T-helper 1 cell treated with Interleukin-12 subunit alpha and Interleukin-12 subunit beta and Interleukin-4 antibody, amounts not matched to agents 30 ng/mL and 1 ng/mL, for 36 hours (primary cell): ENCODE data around the gene PIGQ. TPM values are rescaled to one million over a fixed set of nuclear protein-coding genes. Genes with fewer than 3 reads are reported as not detected.

Experiments used
- intact Hi-C: fragments of 100-400 bp; cut with micrococcal nuclease; formaldehyde crosslinking; loops from one replicate; pipeline ENCODE4 v1.15.1; 2024
- total RNA-seq: library from RNA; stranded (reverse); gene quantifications from 2 replicates; pipeline ENCODE4 v1.2.3, GENCODE V29; 2022

PIGQ gene
- total RNA-seq, 1 donor from 2014 or later, result 49.8 TPM

DNA sequence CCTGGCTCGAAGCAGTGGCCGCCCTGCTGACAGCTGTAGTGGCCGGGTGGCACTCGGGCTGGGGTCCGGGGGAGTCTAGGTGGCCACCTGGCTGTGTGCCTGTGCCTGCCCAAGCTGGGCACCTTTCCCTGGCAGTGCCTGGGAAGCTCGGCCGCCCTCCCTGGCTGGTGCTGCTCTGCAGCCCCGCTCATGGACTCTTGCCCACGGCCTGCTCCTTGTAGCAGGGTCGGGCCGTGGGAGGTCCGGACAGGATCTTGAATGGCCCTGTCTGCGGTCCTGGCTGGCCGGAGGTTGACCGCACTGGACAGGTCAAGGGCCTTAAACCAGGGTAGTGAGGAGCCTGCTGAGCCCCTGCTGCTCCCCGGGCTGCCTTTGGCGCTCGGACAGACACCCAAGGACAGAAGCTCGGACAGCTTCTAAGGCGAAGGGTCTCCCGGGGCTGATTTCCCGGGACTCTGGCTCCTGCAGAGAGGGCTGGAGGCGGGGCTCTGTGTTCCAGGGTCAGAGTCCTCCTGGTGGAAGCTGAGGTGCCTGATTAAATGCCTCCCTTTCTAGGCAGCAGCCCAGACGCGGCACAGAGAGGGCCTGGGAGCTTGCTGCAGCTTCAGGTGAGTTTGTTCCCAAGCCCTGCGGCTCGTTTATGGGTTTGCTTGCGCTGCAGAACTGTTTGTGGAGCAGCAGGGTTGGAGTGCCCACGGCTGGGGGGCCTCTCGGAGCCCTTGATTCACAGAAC, 36.2 kb upstream of the PIGQ start:
- intact Hi-C loops, result no loop called here

DNA sequence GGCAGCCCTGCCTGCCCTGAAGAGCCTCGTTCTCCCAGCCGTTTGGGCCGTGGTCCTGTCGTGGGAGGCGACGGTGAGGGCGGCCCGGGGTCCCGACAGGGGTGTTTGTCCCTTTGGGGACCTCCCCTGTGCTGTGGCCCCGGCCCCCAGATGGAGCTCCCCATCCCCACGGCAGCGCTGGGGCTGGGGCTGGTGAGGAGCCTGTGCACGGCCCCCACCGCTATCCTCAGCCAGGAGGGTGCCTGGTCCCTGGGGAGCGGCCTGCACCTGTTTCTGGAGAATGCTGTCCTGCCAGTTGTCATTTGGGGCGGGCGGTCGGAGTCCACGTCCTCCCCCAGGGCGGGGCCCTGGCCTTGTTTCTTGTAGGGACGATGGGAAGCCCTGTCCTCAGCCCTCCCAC, 35.6 kb upstream of the PIGQ start:
- intact Hi-C loops, result no loop called here

GRCh38 chr16:534856-535445, 34.8 kb upstream of the PIGQ start:
- intact Hi-C loops, result no loop called here

DNA sequence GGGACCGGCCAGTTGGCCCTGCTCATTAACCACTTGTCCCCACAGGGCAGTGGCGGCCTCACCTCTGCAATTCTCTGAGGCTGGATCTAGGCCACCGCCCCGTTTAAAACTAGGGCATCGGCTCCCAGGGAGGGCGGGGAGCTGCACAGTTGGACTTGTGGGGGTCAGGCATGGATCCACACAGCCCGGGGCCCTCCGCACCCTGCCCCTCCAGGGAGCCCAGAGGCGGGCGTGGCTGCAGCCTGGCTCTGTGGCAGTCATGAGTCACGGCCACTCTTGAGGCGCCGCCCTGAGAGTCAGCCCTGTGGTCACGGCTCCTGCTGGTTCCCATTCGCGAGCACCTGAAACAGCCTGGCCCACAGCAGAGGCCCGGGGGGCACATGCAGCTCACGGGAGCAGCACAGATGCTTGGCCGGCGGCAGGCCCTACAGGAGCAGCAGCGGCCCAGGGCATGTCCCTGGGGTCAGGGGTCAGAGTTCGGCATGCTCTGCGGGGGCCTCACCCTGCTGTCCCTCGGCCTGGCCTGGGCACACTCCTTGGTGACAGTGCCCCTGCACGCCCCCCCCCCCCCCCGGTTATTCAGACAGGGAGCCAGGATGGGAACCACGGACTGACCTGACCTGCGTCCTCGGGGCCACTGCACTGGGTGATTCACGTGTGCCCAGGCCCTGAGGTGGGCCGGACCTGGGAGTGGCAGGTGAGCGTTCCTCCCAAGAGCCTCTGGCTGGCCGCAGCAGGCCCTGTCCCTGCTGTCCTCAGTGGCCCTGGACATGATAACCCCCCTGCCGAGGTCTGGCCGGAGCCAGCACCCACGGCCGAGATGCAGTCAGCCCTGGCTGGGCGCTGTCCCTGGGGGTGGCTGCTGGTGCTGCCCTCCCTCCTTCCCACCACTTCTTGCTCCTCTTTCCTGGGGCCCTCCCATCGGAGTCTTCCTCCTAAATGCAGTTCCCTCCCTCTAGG, 34.0 kb upstream of the PIGQ start:
- intact Hi-C loops, result no loop called here

GRCh38 chr16:536746-537145, 33.0 kb upstream of the PIGQ start:
- intact Hi-C loops, result no loop called here

DNA sequence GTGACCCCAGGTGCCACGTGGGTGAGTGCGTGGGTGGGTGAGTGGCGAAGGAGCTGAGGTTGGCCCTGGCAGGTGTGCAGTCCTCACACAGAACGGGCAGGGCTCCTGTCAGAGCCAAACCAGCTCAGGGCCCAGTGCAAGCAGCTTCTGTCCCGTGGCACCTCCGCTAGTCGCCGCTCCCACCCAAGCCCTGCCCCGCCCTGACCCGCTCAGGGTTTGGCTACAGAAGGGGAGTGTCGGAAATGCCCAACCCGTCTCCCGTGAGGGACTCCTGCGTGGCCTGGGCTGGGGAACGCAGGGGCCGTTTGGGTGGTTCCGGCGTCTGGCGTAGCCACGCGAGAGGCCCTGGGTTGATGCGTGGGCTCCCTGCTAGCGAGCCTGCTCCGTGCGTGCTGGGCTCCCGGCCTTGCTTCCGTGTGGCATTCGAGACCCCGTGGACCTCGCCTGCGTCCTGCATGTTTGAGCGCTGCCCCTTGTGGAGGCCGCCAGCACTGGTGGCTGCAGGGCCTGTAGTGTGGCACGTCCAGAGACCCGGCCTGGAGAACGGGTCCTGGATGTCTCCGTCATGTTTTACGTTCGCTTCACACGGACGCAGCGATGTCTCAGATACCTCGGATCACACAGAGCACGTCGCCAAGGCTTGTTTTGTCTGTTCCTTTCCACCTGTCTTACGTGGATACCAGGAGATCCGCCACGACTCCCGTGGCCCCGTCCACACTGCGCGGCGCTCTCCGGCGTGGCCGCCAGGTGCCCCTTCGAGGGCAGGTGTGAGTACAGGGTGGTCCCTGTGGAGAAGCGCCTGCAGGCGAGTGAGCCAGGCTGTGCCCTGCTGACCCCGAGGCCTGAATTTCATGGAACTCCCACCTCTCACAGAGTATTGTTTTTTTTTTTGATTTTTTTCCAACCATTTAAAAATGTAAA, 32.1 kb upstream of the PIGQ start:
- intact Hi-C loops, result no loop called here

- intact Hi-C loops, result no loop called here
These were observed 29.8 kb upstream of the PIGQ start for GRCh38 chr16:539901-540530.

- intact Hi-C loops, result no loop called here
These were observed 29.0 kb upstream of the PIGQ start for GRCh38 chr16:540645-541340.

DNA sequence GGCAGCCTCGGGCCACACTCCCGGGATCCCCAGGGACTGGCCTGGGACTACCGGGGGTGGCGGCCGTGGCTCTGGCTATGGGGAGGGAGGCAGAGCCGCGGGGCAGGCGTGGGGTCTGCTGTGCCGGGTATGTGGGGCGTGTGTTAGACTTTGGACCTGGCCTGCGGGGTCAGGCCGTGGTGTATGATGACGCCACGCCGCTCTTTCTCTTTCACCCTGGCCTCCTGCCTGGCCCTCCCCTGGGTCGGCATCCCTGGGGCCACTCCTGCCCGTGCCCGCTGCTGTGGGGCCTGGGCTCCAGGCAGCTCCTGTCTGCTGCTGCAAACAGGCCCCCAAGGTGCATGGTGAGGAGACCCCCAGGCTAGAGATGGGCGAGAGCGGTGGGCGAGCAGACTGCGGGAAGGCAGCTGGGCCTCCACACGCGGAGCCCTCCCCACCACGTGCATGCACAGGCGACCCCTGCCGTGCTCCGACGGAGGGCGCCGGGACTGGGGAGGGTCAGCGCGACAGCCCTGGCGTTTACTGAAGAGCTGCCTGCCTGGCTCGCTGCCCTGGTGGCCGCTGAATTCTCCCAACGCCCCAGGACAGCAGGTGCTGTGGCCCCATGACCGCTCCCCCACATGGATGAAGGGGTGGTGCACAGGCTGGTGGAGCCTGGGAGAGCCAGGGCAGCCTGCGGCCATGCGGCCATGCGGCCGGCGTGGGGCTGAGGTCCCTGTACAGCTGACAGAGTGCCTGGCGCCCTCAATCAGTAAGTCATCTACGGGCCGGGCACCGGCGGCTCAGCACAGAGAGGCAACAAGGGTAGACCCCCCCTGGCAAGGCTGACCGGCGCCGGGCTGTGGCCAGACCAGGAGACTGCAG, 26.2 kb upstream of the PIGQ start:
- intact Hi-C loops, result no loop called here

DNA sequence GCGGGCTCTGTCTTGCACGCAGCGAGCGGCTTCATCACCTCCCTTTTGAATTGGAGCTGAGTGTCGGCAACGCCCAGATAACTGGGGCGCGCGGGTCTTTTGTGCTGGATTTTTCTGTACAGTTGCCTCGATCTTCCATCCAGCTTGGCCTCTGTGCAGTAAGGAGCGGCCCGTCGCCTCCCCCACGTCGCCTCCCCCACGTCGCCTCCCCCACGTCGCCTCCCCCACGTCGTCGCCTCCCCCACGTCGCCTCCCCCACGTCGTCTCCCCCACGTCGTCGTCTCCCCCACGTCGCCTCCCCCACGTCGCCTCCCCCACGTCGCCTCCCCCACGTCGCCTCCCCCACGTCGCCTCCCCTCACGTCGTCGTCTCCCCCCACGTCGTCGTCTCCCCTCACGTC, 25.3 kb upstream of the PIGQ start:
- intact Hi-C loops, result no loop called here

DNA sequence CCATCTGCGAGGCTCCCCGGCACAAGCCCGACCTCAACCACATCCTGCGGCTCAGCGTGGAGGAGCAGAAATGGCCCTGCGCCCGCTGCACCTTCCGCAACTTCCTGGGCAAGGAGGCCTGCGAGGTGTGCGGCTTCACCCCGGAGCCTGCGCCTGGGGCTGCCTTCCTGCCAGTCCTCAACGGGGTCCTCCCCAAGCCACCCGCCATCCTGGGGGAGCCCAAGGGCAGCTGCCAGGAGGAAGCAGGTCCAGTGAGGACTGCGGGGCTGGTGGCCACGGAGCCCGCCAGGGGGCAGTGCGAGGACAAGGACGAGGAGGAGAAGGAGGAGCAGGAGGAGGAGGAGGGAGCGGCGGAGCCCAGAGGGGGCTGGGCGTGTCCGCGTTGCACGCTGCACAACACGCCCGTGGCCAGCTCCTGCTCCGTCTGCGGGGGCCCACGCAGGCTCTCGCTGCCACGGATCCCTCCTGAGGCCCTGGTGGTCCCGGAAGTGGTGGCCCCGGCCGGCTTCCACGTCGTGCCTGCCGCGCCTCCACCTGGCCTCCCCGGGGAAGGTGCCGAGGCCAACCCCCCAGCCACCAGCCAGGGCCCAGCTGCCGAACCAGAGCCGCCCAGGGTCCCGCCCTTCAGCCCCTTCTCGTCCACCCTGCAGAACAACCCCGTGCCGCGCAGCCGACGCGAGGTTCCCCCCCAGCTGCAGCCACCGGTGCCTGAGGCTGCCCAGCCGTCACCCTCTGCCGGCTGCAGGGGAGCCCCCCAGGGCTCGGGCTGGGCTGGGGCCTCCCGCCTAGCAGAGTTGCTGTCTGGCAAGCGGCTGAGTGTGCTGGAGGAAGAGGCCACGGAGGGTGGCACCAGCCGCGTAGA, 22.6 kb upstream of the PIGQ start:
- intact Hi-C loops, result no loop called here

DNA sequence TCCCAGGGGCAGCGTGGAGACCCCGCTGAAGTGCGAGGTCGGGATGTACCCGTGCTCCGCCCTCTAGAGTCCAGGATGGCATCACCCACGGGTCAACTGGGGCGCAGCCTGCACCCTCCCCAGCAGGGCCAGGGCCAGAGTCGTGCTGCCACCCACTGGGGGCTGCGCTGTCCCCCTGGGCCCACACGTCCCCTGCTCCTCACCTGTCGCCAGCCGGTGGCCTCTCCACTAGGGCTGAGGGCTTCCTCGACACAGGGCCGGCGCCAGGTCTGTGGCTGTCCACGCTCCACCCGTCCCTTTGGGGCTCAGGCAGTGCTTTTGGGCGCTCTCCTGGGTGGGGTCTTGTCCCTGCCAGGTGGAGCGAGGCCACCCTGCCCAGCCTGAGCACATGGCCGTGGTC, 21.2 kb upstream of the PIGQ start:
- intact Hi-C loops, result no loop called here

DNA sequence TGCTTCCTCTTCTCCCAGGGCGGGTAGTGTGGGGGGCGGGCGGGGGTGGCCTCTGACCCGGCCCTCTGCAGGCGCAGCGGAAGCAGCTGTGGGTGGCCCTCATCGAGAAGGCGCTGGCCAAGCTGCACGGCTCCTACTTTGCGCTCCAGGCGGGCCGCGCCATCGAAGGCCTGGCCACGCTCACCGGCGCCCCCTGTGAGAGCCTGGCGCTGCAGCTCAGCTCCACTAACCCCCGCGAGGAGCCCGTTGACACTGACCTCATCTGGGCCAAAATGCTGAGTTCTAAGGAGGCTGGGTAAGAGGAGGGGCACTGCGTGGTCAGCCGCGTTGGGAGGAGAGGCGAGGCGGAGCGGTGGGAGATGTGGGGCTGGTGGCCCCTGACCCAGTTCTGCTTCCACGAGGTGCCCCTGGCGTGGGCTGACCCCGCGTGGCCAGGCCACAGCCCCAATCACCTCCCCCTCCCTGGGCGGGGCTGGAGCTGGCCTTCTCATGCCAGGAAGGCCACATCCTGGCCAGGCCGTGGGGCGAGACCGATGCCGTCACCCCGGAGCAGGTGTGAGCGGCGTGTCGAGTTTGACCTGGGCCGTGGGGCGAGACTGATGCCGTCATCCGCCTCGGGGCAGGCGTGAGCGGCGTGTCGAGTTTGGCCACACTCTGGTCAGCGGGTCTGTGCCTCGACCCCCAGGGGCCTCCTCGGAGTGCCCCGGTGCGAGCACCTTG, 20.1 kb upstream of the PIGQ start:
- intact Hi-C loops, result no loop called here

- intact Hi-C loops, result no loop called here
These were observed 18.6 kb upstream of the PIGQ start for GRCh38 chr16:551210-551609.

- intact Hi-C loops, result no loop called here
These were observed 17.6 kb upstream of the PIGQ start for GRCh38 chr16:552171-552570.

DNA sequence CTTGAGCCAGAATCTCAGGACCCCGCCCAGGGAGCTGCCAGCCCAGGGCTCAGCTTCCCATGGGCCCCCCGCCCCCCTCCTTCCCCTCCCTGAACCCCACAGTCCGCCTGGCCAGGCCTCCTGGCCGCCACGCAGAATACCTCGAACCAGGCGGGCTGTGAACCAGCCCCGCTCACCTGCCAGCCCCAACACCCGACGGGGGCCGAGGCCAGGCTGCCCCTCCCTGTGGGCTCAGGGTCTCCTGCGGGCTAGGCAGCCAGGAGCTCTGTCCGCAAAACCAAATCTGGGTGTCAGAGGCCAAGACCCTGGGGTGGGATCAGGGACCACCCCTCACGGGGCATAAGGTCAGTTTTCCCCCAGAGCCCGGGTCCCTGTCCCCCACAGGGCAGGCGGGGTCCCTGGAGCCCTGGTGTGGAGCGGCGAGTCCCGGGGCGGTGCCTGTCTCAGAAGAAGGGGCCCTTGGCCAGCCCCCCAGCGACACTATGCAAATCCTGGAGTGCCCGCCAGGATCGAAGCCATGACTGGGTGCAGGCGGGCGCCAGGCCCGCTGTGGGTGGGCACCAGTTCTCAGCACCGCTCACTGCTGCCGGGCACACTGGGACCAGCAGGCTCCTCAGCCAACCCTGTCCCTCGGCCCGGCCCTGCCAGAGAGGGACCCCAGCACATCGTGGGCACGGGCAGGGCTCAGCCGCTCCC, 16.0 kb upstream of the PIGQ start:
- intact Hi-C loops, result no loop called here

DNA sequence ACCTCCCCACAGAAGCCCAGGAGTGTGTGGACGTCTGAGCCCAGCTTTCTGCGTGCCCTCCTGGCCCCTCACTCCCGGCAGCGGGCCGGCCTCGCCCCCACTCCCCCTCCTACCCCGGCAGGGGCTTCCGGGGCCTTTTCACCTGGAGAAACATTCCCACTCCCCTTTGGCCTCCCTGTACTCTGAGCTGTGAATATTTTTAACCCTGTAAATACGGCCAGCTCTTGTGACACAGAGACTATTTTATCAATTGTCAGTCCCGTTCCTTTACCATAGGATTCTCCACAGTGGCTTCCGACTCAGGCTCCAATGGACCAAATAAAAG, 15.5 kb upstream of the PIGQ start:
- intact Hi-C loops, result no loop called here
